HG02973 (cell line): ENCODE results near the gene USP34.
A peak's percentile ranks its signal among the peaks of the same experiment; 100 is the strongest.
"Not testable (repeated sequence)": the region's sequence is repeated elsewhere in the genome, so short reads cannot be mapped to it uniquely, and the experiment has no call there.

ENCODE experiments used
- ATAC-seq: cut with Tn5 transposase; IDR thresholded peaks from one replicate; pipeline ENCODE4 v1.9.1; 2021; ENCODE audit warnings: moderate library complexity; ENCODE audit not compliant: unreplicated experiment

USP34 gene

DNA sequence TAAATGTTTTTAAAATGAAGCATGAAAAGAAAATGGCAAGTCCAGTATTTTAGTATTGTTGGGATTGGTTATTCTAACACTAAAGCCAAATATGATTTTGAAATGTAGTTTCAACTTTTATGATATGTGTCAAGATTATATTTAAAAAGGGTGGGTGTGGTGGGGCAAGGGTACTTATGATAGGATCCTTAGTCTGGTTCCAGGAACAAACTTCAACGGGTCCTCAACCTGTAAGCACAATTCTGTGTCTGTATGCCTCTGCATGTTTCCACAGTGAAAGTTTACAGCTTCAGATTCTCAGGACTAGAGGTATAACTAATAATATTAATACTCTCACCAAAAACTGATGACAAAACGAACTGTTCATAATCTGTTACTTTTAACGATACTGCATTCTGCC lies 5.8 kb downstream of the USP34 start:
- ATAC-seq: no peak

GRCh38 chr2:61463769-61464475 lies 7.0 kb downstream of the USP34 start:
- peak; percentile 18 for ATAC-seq

DNA sequence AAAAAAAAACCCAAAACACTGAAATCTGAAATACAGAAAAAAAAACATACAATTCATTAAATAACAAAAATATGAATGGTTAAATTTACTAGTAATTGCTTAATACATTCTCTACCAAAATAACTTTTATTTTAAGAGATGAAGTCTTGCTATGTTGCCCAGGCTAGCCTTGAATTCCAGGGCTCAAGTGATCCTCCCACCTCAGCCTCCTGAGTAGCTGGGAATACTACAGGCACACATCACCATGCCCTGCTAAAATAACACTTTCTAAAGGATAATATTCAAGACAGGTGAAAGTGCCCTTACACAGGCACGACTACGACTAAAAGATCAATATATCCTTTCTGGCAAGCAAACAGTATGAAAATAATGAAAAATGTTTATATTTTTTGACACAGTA lies 9.5 kb downstream of the USP34 start:
- no peak for ATAC-seq

DNA sequence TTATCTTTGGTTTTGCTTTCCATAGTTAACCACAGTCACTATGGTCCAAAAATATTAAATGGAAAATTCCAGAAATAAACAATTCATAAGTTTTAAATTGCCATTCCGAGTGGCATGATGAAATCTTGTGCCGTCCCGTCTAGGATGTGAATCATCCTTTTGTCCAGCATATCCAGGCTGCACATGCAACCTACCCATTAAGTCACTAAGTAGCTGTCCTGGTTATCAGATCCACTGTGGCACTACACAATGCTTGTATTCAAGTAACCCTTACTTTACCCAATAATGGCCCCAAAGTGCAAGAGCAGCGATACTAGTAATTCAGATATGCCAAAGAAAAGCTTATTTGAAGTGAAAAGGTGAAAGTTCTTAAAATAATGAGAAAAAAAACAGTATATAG lies 10.7 kb downstream of the USP34 start:
- ATAC-seq: no peak

DNA sequence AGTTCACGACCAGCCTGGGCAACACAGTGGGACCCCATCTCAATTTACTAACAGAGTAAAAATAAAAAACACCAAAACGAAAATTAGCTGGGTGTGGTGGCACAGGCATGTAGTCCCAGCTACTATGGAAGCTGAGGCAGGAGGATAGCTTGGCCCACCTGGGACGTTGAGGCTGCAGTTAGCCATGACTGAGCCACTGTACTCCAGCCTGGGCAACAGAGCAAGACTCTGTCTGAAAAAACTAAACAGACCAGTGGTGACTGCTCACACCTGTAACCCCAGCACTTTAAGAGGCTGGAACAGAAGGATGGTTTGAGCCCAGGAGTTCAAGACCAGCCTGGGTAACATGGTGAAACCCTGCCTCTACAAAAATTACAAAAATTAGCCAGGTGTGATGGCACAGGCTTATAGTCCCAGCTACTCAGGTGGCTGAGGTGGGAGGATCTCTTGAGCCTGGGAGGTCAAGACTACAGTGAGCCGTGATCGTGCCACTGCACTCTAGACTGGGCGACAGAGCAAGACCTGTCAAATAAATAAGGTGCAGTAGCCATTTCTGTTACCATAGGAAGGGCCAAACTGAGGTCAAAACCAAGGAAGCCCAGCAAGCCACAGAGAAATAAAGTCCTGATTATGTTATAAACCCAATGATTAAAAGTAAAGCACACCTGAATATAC lies 14.0 kb downstream of the USP34 start:
- no peak for ATAC-seq

DNA sequence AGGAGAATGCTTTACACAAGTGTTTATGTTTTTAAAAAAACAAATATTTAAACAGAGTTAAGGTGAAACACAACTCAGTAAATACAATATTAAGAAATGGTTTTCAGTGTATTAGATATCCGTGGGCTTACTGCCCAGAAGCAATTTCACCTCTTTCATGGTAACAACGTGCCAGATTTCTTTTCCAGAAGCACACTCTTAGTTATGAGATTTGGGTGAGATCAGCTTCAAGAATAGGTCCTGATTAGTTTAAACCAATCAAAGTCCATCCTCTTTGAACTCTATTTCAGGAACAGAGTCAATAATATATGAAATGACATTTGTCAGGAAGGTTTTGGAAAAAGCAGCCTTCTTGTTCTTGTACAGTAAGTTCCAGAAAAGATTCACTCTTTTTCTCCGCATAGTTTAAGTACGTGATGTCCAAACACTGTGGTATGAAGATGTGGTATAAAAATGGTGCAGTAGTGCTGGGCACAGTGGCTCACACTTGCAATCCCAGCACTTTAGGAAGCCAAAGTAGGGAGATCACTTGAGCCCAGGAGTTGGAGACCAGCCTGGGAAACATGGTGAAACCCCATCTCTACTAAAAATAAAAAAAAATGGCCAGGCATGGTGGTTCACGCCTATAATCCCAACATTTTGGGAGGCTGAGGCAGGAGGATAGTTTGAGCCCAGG lies 14.7 kb downstream of the USP34 start:
- no peak for ATAC-seq

GRCh38 chr2:61454972-61455371 lies 15.9 kb downstream of the USP34 start:
- ATAC-seq: not testable (repeated sequence)

- ATAC-seq: no peak
Measured at GRCh38 chr2:61454383-61454782, 16.5 kb downstream of the USP34 start.

DNA sequence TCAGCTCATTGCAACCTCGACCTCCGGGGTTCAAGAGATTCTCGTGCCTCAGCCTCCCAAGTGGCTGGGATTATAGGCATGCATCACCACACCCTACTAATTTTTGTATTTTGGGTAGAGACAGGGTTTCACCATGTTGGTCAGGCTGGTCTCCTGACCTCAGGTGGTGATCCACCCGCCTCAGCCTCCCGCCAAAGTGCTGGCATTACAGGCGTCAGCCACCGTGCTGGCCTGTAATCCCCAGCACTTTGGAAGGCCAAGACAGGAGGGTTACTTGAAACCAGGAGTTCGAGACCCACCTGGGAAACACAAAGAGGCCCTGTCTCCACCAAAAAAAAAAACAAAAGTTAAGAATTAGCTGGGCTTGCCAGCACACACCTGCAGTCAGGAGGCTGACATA lies 18.5 kb downstream of the USP34 start:
- ATAC-seq: no peak

DNA sequence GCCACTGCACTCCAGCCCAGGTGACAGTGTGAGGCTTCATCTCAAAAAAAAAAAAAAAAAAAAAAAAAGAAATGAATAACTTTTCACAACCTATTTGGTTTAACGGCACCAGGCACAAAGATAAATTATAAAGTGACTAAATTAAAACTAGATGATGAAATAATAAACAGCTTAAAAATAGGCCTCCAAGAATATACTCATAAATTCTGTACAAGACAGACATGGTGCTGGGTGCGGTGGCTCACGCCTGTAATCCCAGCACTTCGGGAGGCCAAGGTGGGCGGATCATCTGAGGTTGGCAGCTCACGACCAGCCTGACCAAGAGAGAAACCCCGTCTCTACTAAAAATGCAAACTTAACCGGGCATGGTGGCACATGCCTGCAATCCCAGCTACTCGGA lies 19.7 kb downstream of the USP34 start:
- ATAC-seq: no peak

- peak; percentile 67 for ATAC-seq
Measured at GRCh38 chr2:61450144-61450543, 20.7 kb downstream of the USP34 start.

GRCh38 chr2:61448229-61448628 lies 22.7 kb downstream of the USP34 start:
- no peak for ATAC-seq

DNA sequence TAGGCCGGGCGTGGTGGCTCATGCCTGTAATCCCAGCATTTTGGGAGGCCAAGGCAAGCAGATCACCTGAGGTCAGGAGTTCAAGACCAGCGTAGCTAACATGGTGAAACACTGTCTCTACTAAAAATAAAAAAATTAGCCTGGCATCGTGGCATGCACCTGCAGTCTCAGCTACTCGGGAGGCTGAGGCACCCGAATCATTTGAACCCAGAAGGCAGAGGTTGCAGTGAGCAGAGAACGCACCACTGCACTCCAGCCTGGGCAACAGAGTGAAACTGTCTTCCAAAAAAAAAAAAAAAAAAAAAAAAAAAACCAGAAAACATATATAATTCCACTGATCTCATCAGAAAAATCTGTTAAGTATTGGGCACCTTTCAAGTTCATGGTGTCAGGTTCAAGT lies 23.9 kb downstream of the USP34 start:
- not testable (repeated sequence) for ATAC-seq

GRCh38 chr2:61443342-61444041 lies 27.4 kb downstream of the USP34 start:
- peak; percentile 91 for ATAC-seq

GRCh38 chr2:61439241-61440002 lies 31.5 kb downstream of the USP34 start:
- no peak for ATAC-seq

- ATAC-seq: no peak
Measured at GRCh38 chr2:61438670-61439069, 32.2 kb downstream of the USP34 start.

DNA sequence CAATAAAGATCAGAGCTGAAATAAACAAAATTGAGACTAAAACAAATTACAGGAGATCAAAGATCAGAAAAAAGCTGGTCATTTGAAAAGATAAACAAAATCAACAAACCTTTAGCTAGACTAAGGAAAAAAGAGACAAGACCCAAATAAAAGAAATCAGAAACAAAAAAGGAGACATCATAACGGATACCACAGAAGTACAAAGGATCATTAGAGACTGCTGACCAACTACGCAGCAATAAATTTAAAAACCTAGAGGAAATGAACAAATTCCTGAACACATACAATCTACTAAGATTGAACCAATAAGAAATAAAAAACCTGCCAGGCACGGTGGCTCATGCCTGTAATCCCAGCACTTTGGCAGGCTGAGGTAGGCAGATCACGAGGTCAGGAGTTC lies 33.7 kb downstream of the USP34 start:
- no peak for ATAC-seq

DNA sequence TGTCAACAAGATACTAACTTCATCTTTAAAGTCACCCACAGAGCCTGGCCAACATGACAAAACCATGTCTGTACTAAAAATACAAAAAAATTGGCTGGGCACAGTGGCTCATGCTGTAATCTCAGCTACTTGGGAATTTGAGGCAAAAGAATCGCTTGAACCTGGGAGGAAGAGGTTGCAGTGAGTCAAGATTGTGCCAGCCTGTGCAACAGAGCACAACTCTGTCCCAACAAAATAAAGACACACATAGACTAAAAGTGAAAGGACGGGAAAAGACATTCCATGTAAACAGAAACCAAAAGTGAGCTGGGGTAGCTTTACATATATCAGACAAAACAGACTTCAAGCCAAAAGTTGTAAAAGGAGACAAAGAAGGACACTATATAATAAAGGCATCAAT lies 34.8 kb downstream of the USP34 start:
- no peak for ATAC-seq

DNA sequence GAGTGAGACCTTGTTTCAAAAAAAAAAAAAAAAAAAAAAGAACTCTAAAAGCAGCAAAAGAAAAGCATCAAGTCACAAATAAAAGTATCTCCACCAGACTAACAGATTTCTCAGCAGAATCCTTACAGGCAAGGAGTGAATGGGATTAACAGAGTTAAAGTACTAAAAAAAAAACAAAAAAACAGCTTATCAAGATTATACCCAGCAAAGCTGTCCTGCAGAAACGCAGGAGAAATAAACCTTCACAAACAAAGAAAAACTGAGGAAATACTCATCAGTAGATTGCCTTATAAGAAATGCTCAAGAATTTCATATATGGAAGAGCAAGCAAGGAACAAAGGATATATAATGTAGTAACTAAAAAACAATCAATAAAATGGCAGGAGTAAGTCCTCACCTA lies 35.6 kb downstream of the USP34 start:
- no peak for ATAC-seq

- ATAC-seq: no peak
Measured at GRCh38 chr2:61434314-61434713, 36.6 kb downstream of the USP34 start.

DNA sequence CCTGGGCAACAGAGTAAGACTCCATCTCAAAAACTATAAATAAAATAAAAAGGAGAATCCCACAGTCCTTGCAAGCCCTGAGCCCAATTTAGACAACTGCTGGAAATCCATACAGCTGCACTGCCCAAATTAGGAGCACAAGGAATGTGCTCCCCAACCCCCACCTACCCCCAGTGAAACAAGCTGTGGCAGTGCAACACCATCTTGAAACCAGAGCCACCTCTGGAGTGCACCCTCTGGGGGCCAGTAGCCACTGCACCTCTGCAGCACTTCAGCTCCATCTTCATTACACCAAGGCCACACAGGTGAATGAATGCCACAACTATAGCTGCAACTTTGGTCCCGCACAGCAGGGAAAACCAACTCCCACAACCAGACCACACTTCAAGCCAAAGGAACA lies 37.3 kb downstream of the USP34 start:
- ATAC-seq: no peak
